Measurements from ENCODE around the gene SGK2.
A peak's percentile ranks its signal among the peaks of the same experiment; 100 is the strongest.

Gene SGK2

GRCh38 chr20:43536041-43536816 is 22.6 kb upstream of the SGK2 start:
- DNase-seq = no peak

- no peak for DNase-seq
Measured at GRCh38 chr20:43536817-43537440, 21.9 kb upstream of the SGK2 start.

- DNase-seq = peak; percentile 27
Measured at GRCh38 chr20:43537921-43538877, 20.6 kb upstream of the SGK2 start.

DNA sequence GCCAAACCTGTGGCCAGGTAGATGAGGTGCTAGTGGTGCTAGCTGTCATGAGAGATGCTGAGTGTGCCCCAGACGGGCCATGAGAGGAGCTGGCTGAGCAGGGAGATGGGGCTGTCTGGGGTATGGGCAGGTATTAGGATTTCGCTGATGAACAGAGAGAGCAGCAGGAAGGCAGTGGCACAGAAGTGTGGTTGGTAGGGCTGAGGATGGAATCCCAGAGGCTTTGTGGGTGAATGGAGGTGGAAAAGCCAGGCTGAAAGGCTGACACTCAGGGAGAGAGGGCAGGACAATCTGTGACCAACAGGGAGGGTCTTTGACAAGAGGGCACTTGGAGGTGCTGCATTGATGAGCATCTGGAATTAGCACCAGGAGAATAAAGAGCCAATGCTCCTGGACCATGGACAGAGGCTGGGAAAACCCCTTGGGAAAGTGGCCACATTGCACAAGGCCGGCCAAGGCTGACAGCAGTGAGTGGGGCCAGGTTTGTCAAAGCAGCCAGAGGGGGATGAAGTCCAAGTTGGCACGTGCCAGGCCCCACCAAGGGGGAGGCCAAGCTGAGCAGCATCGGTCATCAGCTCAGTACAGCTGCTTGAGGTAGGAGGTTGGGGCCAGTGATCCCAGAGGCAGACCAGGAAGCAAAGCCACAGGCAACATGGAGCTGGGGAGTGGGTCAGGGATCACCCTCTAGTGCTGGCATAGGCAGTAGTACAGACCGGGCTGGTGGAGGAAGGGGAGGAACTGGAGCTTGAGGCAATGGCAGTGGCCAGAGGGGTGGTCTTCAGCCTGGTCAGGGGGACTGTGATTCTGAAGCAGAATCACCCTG is 19.7 kb upstream of the SGK2 start:
- DNase-seq = no peak

- no peak for DNase-seq
Measured at GRCh38 chr20:43539975-43540672, 18.7 kb upstream of the SGK2 start.

- DNase-seq = no peak
Measured at GRCh38 chr20:43540673-43541060, 18.2 kb upstream of the SGK2 start.

- no peak for DNase-seq
Measured at GRCh38 chr20:43541214-43541613, 17.6 kb upstream of the SGK2 start.

DNA sequence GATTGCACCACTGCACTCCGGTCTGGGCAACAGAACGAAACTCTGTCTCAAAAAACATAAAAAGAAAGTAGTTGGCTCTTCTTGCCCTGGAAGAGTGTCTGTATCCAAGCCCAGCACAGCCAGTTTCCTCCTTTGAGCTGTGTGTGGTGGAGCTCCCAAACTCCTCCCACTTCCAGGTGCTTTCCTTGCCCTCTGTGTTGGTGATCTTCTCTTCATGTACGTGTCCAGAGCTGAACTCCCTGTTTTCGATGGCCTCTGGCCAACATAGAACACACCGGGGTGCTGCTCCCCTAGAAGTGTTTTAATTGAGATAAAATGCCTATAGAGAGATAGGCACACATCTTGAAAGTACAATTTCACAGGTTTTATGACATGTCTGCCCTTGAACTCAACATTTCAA is 16.7 kb upstream of the SGK2 start:
- DNase-seq = no peak

DNA sequence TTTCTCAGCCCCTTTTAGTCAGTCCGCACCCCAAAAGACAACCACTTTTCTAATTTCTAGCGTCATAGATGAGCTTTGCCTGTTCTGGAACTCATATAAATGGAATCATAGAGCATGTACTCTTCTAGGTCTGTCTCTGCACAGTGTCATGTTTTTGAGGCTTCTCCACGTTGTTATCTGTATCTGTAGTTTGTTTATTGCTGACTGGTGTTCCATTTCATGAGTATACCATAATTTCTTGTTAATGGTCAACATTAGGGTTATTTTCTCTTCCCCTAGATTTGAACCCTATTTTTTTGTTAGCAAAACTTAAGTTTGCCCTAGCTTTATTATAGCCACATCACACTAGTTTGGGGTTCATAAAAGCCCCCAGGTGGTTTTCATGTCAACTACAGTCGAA is 16.2 kb upstream of the SGK2 start:
- DNase-seq = no peak

GRCh38 chr20:43543138-43543537 is 15.7 kb upstream of the SGK2 start:
- DNase-seq = no peak

DNA sequence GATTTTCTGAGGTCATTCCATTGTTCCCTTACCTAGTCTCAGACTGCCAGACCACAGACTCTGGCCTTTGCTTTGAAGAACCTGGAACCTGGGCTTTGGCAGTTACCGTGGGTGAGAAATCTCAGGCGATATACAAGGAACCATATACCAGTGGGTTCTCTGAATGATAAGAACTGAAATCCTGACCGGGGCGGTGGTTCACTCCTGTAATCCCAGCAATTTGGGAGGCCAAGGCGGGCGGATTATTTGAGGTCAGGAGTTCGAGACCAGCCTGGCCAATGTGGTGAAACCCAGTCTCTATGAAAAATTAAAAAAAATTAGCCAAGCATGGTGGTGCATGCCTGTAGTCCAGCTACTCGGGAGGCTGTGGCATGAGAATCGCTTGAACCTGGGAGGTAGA is 14.3 kb upstream of the SGK2 start:
- no peak for DNase-seq

GRCh38 chr20:43545837-43546578 is 12.8 kb upstream of the SGK2 start:
- no peak for DNase-seq

GRCh38 chr20:43548273-43548880 is 10.4 kb upstream of the SGK2 start:
- no peak for DNase-seq

DNA sequence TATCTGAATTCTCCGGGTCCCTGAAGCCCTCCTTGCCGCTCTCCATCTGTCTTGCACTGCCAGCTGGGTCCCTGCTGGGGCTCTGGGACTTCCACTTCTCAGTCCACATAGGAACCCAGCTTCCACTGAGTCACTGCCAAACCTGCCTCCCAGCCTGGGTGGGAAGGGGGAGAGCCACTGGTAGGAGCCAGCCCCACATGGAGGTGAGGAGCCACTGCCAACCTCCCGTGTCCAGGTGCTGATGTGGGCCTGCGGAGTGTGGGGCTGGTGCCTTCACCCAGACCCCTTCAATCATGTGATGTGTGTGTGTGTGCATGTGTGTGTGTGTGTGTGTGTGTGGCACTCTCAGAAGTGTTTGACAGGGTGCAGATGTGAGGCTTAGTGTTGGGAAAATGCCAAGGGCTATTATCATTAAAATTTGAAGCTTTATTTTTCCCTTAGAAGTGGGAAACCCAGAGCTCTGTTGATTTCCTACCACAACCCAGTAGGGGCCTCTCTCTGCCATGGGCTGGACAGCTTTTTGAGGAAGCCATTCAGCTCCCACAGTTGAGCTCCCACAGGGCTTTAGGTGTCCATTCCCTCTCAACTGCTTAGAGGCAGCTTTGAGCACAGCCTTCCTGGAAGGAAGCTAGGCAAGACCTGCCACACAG is 9.3 kb upstream of the SGK2 start:
- no peak for DNase-seq

DNA sequence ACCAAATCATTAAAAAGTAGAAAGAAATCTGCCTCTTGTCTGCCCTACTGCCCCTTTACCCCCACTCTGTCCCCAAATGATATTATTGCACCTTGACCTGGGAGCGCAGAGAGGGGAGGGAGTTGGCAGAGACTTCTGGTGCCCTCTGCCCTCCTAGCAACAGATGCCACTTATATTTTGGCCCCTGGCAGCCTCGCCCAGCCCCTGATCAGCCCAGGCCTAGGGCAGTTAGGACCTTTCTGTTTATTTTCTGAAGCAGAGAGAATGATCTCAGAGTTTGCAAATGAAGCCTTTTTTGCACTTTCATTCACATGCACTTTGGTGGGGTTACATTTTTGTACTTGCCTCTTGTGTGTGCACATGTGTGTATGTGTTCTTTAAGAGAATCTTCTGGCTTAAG is 8.4 kb upstream of the SGK2 start:
- DNase-seq = no peak

GRCh38 chr20:43554369-43554768 is 4.5 kb upstream of the SGK2 start:
- no peak for DNase-seq

DNA sequence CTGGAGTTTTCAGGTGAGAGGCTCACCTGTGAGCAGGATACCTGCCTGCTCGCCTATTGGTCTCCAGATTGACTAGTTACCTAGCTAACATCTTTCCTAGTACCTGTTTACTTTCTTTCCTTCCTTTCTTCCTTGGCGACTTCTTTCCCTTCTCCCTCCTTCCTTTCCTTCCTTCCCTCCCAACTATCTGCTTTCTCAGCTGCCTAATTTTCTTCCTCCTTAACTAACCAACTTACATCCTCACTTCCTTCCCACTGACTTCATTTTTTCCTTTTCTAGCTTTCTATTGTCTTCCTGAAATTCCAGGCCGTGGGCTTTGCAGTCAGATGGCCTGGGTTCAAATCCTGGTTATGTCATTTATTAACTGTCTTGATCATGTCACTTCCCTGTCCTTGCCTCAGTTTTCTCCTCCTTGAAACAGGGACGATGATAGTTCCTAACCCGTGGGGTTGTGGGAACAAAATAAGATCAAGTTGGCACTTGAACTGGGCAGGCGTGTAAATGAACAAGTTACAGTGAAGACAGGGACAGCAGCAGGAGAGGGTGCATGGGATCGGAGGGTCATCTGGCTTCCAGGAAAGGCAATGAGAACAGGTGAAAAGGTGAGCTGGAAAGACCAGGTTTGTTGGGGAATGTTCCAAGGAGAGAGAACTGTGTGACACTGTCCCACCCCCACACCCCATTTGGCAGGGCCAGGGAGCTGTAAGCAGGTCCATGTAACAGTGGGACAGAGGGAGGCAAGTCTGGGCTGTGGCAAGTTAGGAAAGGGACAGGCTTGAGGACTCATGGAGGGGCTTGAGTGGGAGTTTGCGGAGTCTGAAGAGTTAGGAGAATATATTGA is 540 bp downstream of the SGK2 start:
- no peak for DNase-seq

- no peak for DNase-seq
Measured at GRCh38 chr20:43560974-43561373, 2.1 kb downstream of the SGK2 start.

DNA sequence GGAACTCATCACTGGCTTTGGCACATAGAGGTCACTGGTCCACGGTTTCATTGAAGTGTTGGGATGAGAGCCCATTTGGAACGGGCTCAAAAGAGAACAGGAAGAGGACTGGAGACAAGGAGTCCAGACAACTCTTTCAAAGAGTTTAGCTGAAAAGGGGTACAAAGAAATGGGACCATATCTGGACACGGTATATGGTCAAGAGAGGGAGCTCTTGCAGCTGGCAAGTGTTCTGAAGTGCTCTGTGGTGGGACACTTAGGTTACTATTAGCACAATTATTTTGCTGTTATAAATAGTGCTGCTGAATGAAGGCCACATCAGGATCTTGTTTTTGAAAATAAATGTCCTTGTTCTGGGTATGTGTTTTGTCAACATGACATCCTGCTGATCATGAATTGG is 4.6 kb downstream of the SGK2 start:
- DNase-seq = no peak
